Osteocyte (in vitro differentiated cells): Measurements from ENCODE around the gene KDM4B. TPM values are rescaled to one million over a fixed set of nuclear protein-coding genes. Genes with fewer than 3 reads are reported as not detected.

Experiments used
- DNase-seq: peaks from one replicate; pipeline ENCODE4 v3.0.0; 2021; ENCODE audit warnings: mixed read lengths; ENCODE audit not compliant: unreplicated experiment; ENCODE audit errors: extremely low spot score
- H3K27ac Mint-ChIP-seq: one replicate; pipeline ENCODE4 v1.8.0; 2021; ENCODE audit warnings: mild to moderate bottlenecking, mixed read lengths; ENCODE audit not compliant: unreplicated experiment
- H3K27me3 Mint-ChIP-seq: one replicate; pipeline ENCODE4 v1.8.0; 2021; ENCODE audit warnings: mixed read lengths; ENCODE audit not compliant: unreplicated experiment
- H3K36me3 Mint-ChIP-seq: one replicate; pipeline ENCODE4 v1.8.0; 2021; ENCODE audit warnings: mixed read lengths; ENCODE audit not compliant: unreplicated experiment
- H3K4me1 Mint-ChIP-seq: one replicate; pipeline ENCODE4 v1.8.0; 2021; ENCODE audit warnings: mixed read lengths; ENCODE audit not compliant: unreplicated experiment
- H3K4me3 Mint-ChIP-seq: one replicate; pipeline ENCODE4 v1.8.0; 2021; ENCODE audit warnings: mild to moderate bottlenecking, moderate library complexity, mixed read lengths; ENCODE audit not compliant: unreplicated experiment
- H3K9me3 Mint-ChIP-seq: one replicate; pipeline ENCODE4 v1.8.0; 2021; ENCODE audit warnings: mixed read lengths; ENCODE audit not compliant: unreplicated experiment
- CTCF ChIP-seq: fragments of 200-600 bp; sonication (generic); IDR thresholded peaks from 2 replicates; pipeline ENCODE4 v1.5.0; 2021; ENCODE audit warnings: antibody characterized with exemption, mild to moderate bottlenecking, moderate library complexity
- total RNA-seq: library from RNA; stranded (reverse); gene quantifications from 2 replicates; pipeline ENCODE4 v1.2.1, GENCODE V29; 2021

KDM4B gene
- total RNA-seq, 1 donor from 2014 or later = 49.0 TPM

DNA sequence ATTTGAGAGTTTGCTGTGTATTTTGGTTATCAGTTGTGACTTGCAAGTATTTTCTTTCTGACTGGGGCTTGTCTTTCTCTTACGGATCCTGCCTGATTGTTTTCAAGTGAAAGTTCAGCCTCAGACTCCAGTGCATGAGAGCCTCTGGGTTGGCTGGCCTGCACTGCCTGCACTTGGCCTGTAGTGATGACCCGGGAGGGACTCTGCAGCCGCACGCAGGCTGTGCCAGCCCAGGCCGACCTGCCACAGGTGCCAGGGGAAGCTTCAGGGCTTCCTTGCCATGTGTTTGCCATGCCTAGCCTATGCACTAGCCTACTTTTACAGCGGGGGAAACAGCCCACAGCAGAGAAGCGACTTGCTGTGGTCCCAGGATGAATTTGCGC is 77.0 kb downstream of the KDM4B start:
- H3K27me3 Mint-ChIP-seq = no peaks in the 10 kb centered on the region
- H3K27ac Mint-ChIP-seq = peak overlapping the region; percentile 78
- peaks cover 11% of the 10 kb centered on the region for H3K36me3 Mint-ChIP-seq
- no peak for TF ChIP-seq CTCF
- H3K4me3 Mint-ChIP-seq = no peak overlapping the region
- no peaks in the 10 kb centered on the region for H3K9me3 Mint-ChIP-seq
- DNase-seq = no peak
- peaks cover 57% of the 10 kb centered on the region for H3K4me1 Mint-ChIP-seq

DNA sequence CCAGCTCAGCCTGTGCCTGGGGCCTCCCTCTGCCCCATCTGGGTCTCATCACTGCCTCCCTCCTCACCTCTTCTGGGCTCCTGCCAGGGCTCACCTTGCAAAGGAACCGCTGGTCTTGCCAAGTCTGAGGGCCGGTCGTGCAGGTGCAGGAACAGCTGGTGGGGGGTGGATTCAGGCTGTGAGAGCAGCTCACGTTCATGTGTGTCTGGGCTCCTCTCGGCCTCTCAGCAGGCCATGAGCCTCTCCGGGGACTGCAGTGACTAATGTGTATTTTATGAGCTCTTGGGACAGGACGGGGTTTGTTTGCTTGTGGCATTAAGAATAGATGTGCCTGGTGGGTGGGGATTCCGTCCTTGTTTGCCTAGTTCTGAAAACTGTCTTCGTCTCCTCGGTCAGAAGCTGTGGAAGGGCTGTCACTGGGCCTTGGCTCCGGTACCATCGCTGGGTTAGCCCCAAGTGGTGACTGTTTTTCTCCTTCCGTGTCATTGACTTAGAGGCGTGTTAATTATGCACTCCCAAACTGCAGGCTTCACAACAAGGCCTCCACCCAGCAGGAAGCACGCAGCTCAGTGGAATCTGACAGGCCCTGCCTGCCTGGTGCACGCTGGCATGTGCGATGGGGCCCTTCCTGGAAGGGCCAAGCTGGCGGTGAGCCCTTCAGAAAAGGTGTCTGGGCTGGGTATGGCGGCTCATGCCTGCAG is 77.6 kb downstream of the KDM4B start:
- Mint-ChIP-seq H3K9me3 (no peaks in the 10 kb centered on the region), H3K27ac (peak overlapping the region; percentile 78), H3K4me3 (peak overlapping the region; percentile 42), H3K27me3 (no peaks in the 10 kb centered on the region), H3K36me3 (peaks cover 11% of the 10 kb centered on the region), H3K4me1 (peaks cover 54% of the 10 kb centered on the region)
- no peak for TF ChIP-seq CTCF
- no peak for DNase-seq

DNA sequence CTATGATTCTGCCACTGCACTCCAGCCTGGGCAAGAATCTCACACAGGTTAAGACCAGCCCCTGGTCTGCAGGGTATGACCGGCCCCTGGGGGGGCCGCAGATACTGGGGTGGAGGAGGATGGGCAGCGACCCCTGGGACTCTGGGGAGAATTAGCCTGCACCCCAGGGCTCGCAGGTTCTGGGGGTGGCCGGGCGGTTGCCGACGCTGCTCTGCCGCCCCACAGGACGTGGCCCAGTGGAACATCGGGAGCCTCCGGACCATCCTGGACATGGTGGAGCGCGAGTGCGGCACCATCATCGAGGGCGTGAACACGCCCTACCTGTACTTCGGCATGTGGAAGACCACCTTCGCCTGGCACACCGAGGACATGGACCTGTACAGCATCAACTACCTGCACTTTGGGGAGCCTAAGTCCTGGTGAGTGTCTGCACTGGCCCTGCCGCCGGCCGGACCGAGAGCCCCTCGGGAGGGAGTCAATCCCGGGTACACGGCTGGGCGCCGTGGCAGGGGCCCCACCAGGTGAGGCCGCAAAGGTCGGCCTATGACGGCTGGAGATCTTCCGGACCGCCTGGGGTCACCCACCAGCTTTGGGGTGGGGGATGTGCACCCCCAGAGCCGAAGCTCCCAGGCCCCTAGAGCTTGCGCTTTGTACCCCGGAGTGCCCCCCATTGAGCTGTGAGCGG is 78.5 kb downstream of the KDM4B start:
- Mint-ChIP-seq H3K36me3 (peaks cover 6% of the 10 kb centered on the region), H3K27ac (no peak overlapping the region), H3K4me3 (no peak overlapping the region), H3K9me3 (no peaks in the 10 kb centered on the region), H3K4me1 (peaks cover 45% of the 10 kb centered on the region), H3K27me3 (no peaks in the 10 kb centered on the region)
- no peak for TF ChIP-seq CTCF
- no peak for DNase-seq

DNA sequence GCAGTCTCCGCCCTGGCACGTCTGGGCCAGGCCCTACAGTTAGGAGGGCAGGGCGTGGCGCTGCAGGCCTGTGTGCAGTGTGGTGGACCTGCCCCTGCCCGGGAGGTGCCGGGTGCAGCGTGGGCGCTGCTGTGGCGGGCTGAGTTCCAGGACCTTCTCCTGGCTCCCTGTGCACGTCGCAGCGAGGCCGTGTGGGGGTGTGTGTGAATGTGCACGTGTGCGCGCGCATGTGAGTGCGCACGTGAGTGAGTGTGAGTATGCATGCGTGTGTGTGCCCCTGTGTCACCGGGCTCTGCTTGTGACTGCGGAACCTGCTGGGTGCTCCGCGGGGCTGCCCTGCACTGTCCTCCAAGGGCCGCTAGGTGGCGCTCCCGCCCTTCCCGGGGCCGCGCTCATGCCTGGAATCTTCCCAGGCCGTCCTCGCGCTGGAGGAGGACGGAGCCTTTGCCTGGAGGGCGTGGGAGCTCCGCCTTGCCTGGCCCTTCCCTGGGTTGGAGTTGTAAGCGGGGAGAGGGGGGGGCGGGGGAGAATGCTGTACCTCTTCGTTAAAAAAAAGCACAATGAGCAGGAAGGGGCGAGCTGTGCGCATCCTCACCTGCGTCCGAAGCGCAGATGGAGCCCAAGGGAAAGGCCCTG is 79.3 kb downstream of the KDM4B start:
- H3K36me3 Mint-ChIP-seq = peaks cover 4% of the 10 kb centered on the region
- H3K4me1 Mint-ChIP-seq = peaks cover 44% of the 10 kb centered on the region
- H3K27me3 Mint-ChIP-seq = no peaks in the 10 kb centered on the region
- H3K9me3 Mint-ChIP-seq = no peaks in the 10 kb centered on the region
- peak; percentile 98 for TF ChIP-seq CTCF
- H3K27ac Mint-ChIP-seq = peak overlapping the region; percentile 73
- peak overlapping the region; percentile 40 for H3K4me3 Mint-ChIP-seq
- DNase-seq = peak; percentile 96
